ENCODE data around the gene GPR15. TPM values are rescaled to one million over a fixed set of nuclear protein-coding genes. Genes with fewer than 3 reads are reported as not detected.

Gene GPR15
- total and polyA plus RNA-seq, 10 of the 15 experiments (the other 5 are each of a cell fraction or from before 2014, with no cell fraction given): 70.7 to 150 (median 115) TPM

DNA sequence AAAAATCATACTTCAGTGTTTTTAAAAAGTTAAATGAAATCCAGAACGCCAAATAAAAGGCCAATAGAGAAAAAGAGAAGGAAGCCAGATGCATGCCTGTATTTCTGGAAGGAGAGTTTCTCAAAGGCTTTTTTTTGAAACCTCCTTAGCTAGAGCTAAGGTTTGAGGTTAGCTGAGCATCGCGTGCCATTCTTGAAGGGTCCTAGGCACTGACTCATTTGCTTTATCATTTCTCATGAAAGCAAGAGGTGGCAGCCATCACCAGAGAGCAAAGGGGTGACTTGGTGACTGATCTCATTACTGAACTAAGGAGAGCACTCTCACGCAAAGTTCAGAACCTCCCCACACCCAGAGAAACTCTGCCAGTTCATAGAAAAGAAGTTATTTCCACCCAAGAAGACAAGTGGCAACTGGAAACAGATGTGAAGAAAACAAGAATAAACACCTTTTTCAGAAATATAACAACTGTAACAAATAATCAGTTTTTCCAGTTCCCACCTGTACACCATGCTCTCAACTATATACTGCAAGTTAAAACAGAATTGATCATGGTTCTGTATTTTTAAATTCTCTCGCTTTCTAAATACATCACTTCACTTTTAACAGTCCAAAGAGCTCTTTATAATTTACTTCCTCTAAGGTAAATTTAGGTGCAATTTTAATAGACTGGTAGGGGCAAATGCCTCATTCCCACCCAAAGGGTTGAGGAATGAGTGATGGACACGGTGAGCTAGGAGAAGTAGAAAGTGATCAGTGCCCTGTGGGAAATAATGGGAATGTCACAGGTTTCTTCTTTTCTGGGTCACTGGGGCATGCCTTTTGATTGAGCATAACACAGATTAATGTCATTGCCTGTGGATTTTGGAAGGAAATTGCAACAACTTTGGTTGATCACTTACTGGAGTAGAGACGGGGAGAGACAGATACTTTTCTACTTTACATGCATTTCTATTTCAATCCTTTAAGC is 24.7 kb downstream of the GPR15 start:
- TSS peak; percentile 66 for BruUV-seq (replicated peaks)
- CTCF ChIA-PET: interaction anchor here (1.1 to 5.9 kb wide), 10 partner anchors 9 to 518 kb away, joined by 3 to 32 read pairs (median 6); partner anchors contain the start of gene GPR15
- H3K4me1 ChIP-seq (ENCODE audit: control insufficient read depth, insufficient read depth, low read length): peaks cover 20% of the 10 kb centered on the region
- intact Hi-C loops (cut with micrococcal nuclease; ENCODE audit: unreplicated experiment): loop anchor here (1.0 to 10.0 kb wide), 6 partner anchors 8 to 858 kb away; partner anchors contain the start of gene CPOX
- SMC1A ChIA-PET (ENCODE audit: uncharacterized antibody, unreplicated experiment): interaction anchor here (1.0 to 23.6 kb wide), 12 partner anchors 5 to 188 kb away, joined by 3 to 603 read pairs (median 25); partner anchors contain the start of genes CLDND1 and GPR15
- H3K9ac ChIP-seq (ENCODE audit: control insufficient read depth, insufficient read depth, low read length): peak overlapping the region; percentile 94
- FAIRE-seq (peak; percentile 69), ATAC-seq (peak; percentile 55), DNase-seq (ENCODE audit: low read depth, low spot score) (peak; percentile 99)
- peak overlapping the region; percentile 100 for H3K27ac ChIP-seq (ENCODE audit: control insufficient read depth, insufficient read depth)
- H3K4me2 ChIP-seq (ENCODE audit: control insufficient read depth, insufficient read depth): peak overlapping the region; percentile 99
- RAD21 ChIA-PET (ENCODE audit: unreplicated experiment): interaction anchor here (1.0 to 20.2 kb wide), 13 partner anchors 8 to 324 kb away, joined by 3 to 511 read pairs (median 5); partner anchors contain the start of genes CLDND1 and GPR15
- peaks cover 93% of the 10 kb centered on the region for H3K79me2 ChIP-seq (ENCODE audit: control insufficient read depth, insufficient read depth, low read length)
- peak overlapping the region; percentile 58 for H3K4me3 ChIP-seq
- H2AFZ ChIP-seq (ENCODE audit: control insufficient read depth, low read depth, low read length): no peak overlapping the region
- no peaks in the 10 kb centered on the region for H3K27me3 ChIP-seq (replicated peaks in 1 of 2; ENCODE audit: control insufficient read depth in 2 of 2, insufficient read depth in 2 of 2, low read length in 1 of 2)
- WGBS (ENCODE audit: insufficient coverage, insufficient replicate concordance, low lambda C conversion rate, missing lambda C conversion rate): 0% methylated on average over 7 of the region's 7 CpGs
- H3K9me3 ChIP-seq (replicated peaks; ENCODE audit: control insufficient read depth, insufficient read depth, low read length): no peaks in the 10 kb centered on the region; the same call in 2 of the 3 replicates
- POLR2A ChIA-PET: interaction anchor here (0.6 to 23.2 kb wide), 12 partner anchors 9 to 179 kb away, joined by 3 to 350 read pairs (median 4); partner anchors contain the start of genes CLDND1, CPOX and GPR15
- no peaks in the 10 kb centered on the region for H4K20me1 ChIP-seq (ENCODE audit: control insufficient read depth, insufficient read depth)
- in situ Hi-C loops (cut with MboI): no loop called here
- H3K36me3 ChIP-seq (ENCODE audit: control insufficient read depth in 2 of 2, insufficient read depth in 2 of 2, low read length in 1 of 2): no peaks in the 10 kb centered on the region
- TF ChIP-seq GATAD2B (conservative IDR thresholded peaks at IDR 0.05; ENCODE audit: low read depth) (0 out of 2 replicates have a peak, but pooled peaks have one; percentile 31), FOXK2 (IDR thresholded peaks at IDR 0.05) (no peak), ASH2L (IDR thresholded peaks at IDR 0.05; ENCODE audit: borderline replicate concordance, low read depth) (no peak), SREBF1 (IDR thresholded peaks at IDR 0.05; ENCODE audit: low read length) (no peak), TCF3 (IDR thresholded peaks at IDR 0.05; ENCODE audit: borderline replicate concordance, insufficient read depth, low read depth, low read length) (peak; percentile 98; the same call in 1 of the 2 replicates), TCF12 (IDR thresholded peaks at IDR 0.05; ENCODE audit: low read depth, low read length) (peak; percentile 97), RBBP5 (conservative IDR thresholded peaks at IDR 0.05) (no peak), BMI1 (IDR thresholded peaks at IDR 0.05; ENCODE audit: borderline replicate concordance) (peak; percentile 83), CREM (IDR thresholded peaks at IDR 0.05; ENCODE audit: low read depth) (peak; percentile 98), MXI1 (IDR thresholded peaks at IDR 0.05; ENCODE audit: low read depth, low read length) (peak; percentile 87), TAF1 (IDR thresholded peaks at IDR 0.05; ENCODE audit: borderline replicate concordance, low read depth, low read length) (peak; percentile 89), ZBED1 (IDR thresholded peaks at IDR 0.05; ENCODE audit: borderline replicate concordance) (peak; percentile 97), ZNF622 (IDR thresholded peaks at IDR 0.05) (no peak), SUZ12 (IDR thresholded peaks at IDR 0.05; ENCODE audit: unreplicated experiment) (no peak), NFYA (IDR thresholded peaks at IDR 0.05; ENCODE audit: borderline replicate concordance, low read depth, low read length) (no peak), SMAD1 (IDR thresholded peaks at IDR 0.05; ENCODE audit: low read depth, partially characterized antibody) (peak; percentile 87)
- TF ChIP-seq, protein P1, sequence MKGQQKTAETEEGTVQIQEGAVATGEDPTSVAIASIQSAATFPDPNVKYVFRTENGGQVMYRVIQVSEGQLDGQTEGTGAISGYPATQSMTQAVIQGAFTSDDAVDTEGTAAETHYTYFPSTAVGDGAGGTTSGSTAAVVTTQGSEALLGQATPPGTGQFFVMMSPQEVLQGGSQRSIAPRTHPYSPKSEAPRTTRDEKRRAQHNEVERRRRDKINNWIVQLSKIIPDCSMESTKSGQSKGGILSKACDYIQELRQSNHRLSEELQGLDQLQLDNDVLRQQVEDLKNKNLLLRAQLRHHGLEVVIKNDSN (IDR thresholded peaks at IDR 0.05; ENCODE audit: borderline replicate concordance, extremely low read length, insufficient read depth, low read depth, low read length): no peak
- TF ChIP-seq, protein P2, sequence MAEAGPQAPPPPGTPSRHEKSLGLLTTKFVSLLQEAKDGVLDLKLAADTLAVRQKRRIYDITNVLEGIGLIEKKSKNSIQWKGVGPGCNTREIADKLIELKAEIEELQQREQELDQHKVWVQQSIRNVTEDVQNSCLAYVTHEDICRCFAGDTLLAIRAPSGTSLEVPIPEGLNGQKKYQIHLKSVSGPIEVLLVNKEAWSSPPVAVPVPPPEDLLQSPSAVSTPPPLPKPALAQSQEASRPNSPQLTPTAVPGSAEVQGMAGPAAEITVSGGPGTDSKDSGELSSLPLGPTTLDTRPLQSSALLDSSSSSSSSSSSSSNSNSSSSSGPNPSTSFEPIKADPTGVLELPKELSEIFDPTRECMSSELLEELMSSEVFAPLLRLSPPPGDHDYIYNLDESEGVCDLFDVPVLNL (IDR thresholded peaks at IDR 0.05; ENCODE audit: low read depth, low read length): 0 out of 2 replicates have a peak, but pooled peaks have one; percentile 2
- TF ChIP-seq, protein P3, sequence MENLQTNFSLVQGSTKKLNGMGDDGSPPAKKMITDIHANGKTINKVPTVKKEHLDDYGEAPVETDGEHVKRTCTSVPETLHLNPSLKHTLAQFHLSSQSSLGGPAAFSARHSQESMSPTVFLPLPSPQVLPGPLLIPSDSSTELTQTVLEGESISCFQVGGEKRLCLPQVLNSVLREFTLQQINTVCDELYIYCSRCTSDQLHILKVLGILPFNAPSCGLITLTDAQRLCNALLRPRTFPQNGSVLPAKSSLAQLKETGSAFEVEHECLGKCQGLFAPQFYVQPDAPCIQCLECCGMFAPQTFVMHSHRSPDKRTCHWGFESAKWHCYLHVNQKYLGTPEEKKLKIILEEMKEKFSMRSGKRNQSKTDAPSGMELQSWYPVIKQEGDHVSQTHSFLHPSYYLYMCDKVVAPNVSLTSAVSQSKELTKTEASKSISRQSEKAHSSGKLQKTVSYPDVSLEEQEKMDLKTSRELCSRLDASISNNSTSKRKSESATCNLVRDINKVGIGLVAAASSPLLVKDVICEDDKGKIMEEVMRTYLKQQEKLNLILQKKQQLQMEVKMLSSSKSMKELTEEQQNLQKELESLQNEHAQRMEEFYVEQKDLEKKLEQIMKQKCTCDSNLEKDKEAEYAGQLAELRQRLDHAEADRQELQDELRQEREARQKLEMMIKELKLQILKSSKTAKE (IDR thresholded peaks at IDR 0.05; ENCODE audit: low read depth, poor library complexity, severe bottlenecking): peak; percentile 96

Data from GM12878 (cell line).